Colonic mucosa (tissue), 4 donors: ENCODE results near the gene ATG12. TPM values are rescaled to one million over a fixed set of nuclear protein-coding genes. Genes with fewer than 3 reads are reported as not detected.
"Not testable (repeated sequence)": the region's sequence is repeated elsewhere in the genome, so short reads cannot be mapped to it uniquely, and the experiment has no call there.

Source experiments
- DNase-seq: peaks from one replicate; pipeline ENCODE4 v3.0.0-alpha.2; 2020
- H3K27ac ChIP-seq: fragments of 200-600 bp; one replicate; pipeline ENCODE4 v1.8.0; 2021
- H3K27me3 ChIP-seq: fragments of 200-600 bp; one replicate; pipeline ENCODE4 v1.8.0; 2021
- H3K36me3 ChIP-seq: fragments of 200-600 bp; one replicate; pipeline ENCODE4 v1.8.0; 2021
- H3K4me1 ChIP-seq: fragments of 200-600 bp; one replicate; pipeline ENCODE4 v1.8.0; 2021; ENCODE audit warnings: mild to moderate bottlenecking
- H3K4me3 ChIP-seq: fragments of 200-600 bp; one replicate; pipeline ENCODE4 v1.8.0; 2021
- H3K9ac ChIP-seq, 2 donors: one replicate each; pipeline ENCODE4 v1.7.0; 2013; ENCODE audit warnings: control low read depth in 2 of 2, low read depth in 2 of 2, low read length in 2 of 2
- H3K9me3 ChIP-seq: fragments of 200-600 bp; one replicate; pipeline ENCODE4 v1.8.0; 2021
- CTCF ChIP-seq: fragments of 200-600 bp; IDR thresholded peaks from one replicate; pipeline ENCODE4 v1.8.0; 2022; ENCODE audit warnings: antibody characterized with exemption, mild to moderate bottlenecking
- intact Hi-C: fragments of 100-400 bp; cut with DNase I; formaldehyde crosslinking; loops from one replicate; pipeline ENCODE4 v1.14.1; 2022
- total RNA-seq, 2 donors: library from RNA; stranded (reverse); fragmentation: NEBNext Ultra II Directional in 1 of 2; extraction: Animal tissue kit (Norgen Biotek cat#: 25700) in 1 of 2; gene quantifications; one replicate each; pipeline ENCODE4 v1.2.1, GENCODE V29; 2021
- donor health status: healthy.
- donor health status: DM: no; HTN: no; CAD: no.
- donor health status: DM: no; HTN: no; CAD: no.

The ATG12 gene
- total RNA-seq, 2 donors from 2014 or later: 24.5 to 38.9 TPM

DNA sequence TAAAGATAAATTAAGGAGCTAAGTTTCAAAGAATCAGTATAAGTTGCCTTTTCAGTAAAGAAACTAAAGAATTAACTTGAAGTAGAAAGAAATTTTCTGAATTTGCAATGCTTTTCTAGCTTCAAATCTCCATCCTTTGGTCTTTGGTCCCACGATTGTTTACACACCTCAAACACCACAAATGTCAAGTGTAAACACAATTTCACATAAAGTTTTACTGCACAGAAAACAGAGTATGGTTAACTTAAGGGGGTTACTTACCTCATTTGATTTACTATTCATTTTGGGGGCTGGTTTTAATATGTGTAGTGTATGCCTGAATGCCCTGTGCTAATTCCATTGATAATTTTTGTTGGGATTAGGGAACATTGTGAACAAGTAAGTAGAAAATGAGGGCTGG is 29.0 kb downstream of the ATG12 start:
- intact Hi-C loops: no loop called here
- Histone ChIP-seq H3K27me3 (peaks cover 22% of the 10 kb centered on the region), H3K4me3 (no peak overlapping the region), H3K9me3 (no peaks in the 10 kb centered on the region), H3K4me1 (no peaks in the 10 kb centered on the region), H3K27ac (no peak overlapping the region), H3K9ac (no peak overlapping the region), H3K36me3 (no peaks in the 10 kb centered on the region)
- no peak for TF ChIP-seq CTCF
- DNase-seq: no peak

- TF ChIP-seq CTCF: no peak
- H3K4me1 ChIP-seq: no peaks in the 10 kb centered on the region
- no peak overlapping the region for H3K4me3 ChIP-seq
- H3K9ac ChIP-seq: no peak overlapping the region
- no peak for DNase-seq
- no peak overlapping the region for H3K27ac ChIP-seq
- no peaks in the 10 kb centered on the region for H3K9me3 ChIP-seq
- peaks cover 13% of the 10 kb centered on the region for H3K27me3 ChIP-seq
- intact Hi-C loops: no loop called here
- no peaks in the 10 kb centered on the region for H3K36me3 ChIP-seq
Observed at GRCh38 chr5:115811406-115811805, 30.0 kb downstream of the ATG12 start.

DNA sequence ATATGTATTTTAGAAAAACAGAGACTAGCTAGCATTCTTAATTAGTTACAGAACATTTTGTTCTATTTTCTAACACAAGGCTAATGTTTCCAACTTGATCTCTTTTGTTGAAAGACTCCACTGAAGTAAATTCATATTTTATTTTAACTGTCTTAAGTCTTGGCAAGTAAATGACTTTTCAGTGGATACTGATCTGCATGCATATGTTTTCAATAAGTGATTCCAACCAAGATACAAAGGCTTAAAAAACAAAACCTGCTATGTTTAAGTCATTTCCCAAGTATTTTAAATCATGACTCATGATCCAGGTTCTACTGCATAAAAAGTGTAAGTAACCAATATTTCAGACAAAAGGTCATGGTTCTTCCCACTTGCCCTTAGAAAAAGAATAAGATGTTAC is 30.6 kb downstream of the ATG12 start:
- Histone ChIP-seq H3K9ac (no peak overlapping the region), H3K27ac (no peak overlapping the region), H3K9me3 (no peaks in the 10 kb centered on the region), H3K27me3 (peaks cover 6% of the 10 kb centered on the region), H3K4me1 (no peaks in the 10 kb centered on the region), H3K36me3 (no peaks in the 10 kb centered on the region), H3K4me3 (no peak overlapping the region)
- DNase-seq: no peak
- no peak for TF ChIP-seq CTCF
- intact Hi-C loops: no loop called here

DNA sequence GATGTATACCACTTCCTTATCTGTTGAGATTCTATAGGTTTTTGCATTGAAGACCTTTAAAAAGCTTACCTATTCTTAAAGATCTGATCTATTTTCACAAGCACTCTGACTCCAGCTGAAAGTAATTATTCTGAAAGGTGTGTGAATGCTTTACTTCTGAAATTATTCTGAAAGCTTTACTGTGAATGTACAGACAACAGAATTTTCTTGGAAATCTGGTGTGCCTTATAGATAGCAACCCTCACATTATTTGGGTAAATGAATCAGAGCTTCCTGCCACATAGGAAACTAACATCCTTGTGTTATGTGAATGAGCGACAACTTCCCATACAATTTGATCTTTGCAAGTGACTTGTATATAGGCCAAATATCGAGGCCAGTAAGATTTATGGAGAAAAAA is 31.4 kb downstream of the ATG12 start:
- Histone ChIP-seq H3K27ac (no peak overlapping the region), H3K27me3 (no peaks in the 10 kb centered on the region), H3K4me1 (no peaks in the 10 kb centered on the region), H3K36me3 (no peaks in the 10 kb centered on the region), H3K9me3 (no peaks in the 10 kb centered on the region), H3K9ac (no peak overlapping the region), H3K4me3 (no peak overlapping the region)
- no peak for DNase-seq
- no peak for TF ChIP-seq CTCF
- intact Hi-C loops: no loop called here

GRCh38 chr5:115808066-115808465 is 33.3 kb downstream of the ATG12 start:
- DNase-seq, H3K9ac ChIP-seq, H3K36me3 ChIP-seq, H3K4me3 ChIP-seq, H3K27me3 ChIP-seq, intact Hi-C loops, H3K4me1 ChIP-seq, H3K27ac ChIP-seq, H3K9me3 ChIP-seq: not testable (repeated sequence)

DNA sequence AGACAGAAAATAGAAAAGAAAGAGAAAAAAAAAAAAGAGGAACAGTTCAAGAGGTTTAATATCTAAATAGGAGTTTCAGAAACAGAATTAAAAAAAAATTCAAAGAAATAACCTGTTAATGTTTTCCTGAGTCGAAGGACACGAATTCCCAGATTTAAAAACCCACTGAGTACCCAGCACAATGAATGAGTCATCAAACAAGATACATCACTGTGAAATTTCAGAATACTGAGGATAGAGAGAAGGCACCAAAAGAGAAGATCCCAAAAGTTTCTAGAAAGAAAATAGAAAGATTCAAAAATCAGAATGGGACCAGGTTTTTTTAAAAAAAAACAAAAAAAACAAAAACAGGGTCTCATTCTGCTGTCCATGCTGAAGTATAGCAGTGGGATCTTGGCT is 33.7 kb downstream of the ATG12 start:
- intact Hi-C loops: no loop called here
- H3K27ac ChIP-seq: no peak overlapping the region
- H3K9me3 ChIP-seq: no peaks in the 10 kb centered on the region
- H3K9ac ChIP-seq: no peak overlapping the region
- no peaks in the 10 kb centered on the region for H3K4me1 ChIP-seq
- no peaks in the 10 kb centered on the region for H3K27me3 ChIP-seq
- no peak for TF ChIP-seq CTCF
- DNase-seq: no peak
- H3K36me3 ChIP-seq: no peaks in the 10 kb centered on the region
- no peak overlapping the region for H3K4me3 ChIP-seq
